Hepatocyte (in vitro differentiated cells): ENCODE measurements around the gene SPEG. TPM values are rescaled to one million over a fixed set of nuclear protein-coding genes. Genes with fewer than 3 reads are reported as not detected.
A peak's percentile ranks its signal among the peaks of the same experiment; 100 is the strongest.

ENCODE experiments used
- DNase-seq: peaks from one replicate; pipeline ENCODE4 v3.0.0-alpha.2; 2016; ENCODE audit warnings: low spot score
- H2AFZ ChIP-seq: fragments of 200-600 bp; sonication (generic); 2 replicates; pipeline ENCODE4 v1.6.0; 2016; ENCODE audit warnings: antibody characterized with exemption, mild to moderate bottlenecking
- H3K27ac ChIP-seq: fragments of 200-600 bp; sonication (generic); 2 replicates; pipeline ENCODE4 v1.5.1; 2016; ENCODE audit warnings: mild to moderate bottlenecking
- H3K27me3 ChIP-seq: fragments of 200-600 bp; sonication (generic); 2 replicates; pipeline ENCODE4 v1.6.1; 2016
- H3K36me3 ChIP-seq: fragments of 200-600 bp; sonication (generic); replicated peaks from 2 replicates; pipeline ENCODE4 v1.5.1; 2016; ENCODE audit warnings: low read depth; ENCODE audit not compliant: insufficient read depth
- H3K4me1 ChIP-seq: fragments of 200-600 bp; sonication (generic); 2 replicates; pipeline ENCODE4 v1.5.1; 2016; ENCODE audit warnings: mild to moderate bottlenecking, moderate library complexity; ENCODE audit not compliant: insufficient read depth
- H3K4me2 ChIP-seq: fragments of 200-600 bp; sonication (generic); 2 replicates; pipeline ENCODE4 v1.6.0; 2016
- H3K4me3 ChIP-seq: fragments of 200-600 bp; sonication (generic); 2 replicates; pipeline ENCODE4 v1.5.1; 2016; ENCODE audit warnings: mild to moderate bottlenecking
- H3K79me2 ChIP-seq: fragments of 200-600 bp; sonication (generic); 2 replicates; pipeline ENCODE4 v1.6.0; 2017; ENCODE audit warnings: mild to moderate bottlenecking
- H3K9me2 ChIP-seq: fragments of 200-600 bp; sonication (generic); replicated peaks from 2 replicates; pipeline ENCODE4 v1.6.0; 2017; ENCODE audit warnings: mild to moderate bottlenecking; ENCODE audit not compliant: insufficient read depth
- H3K9me3 ChIP-seq: fragments of 200-600 bp; sonication (generic); 2 replicates; pipeline ENCODE4 v1.5.1; 2016; ENCODE audit warnings: low read depth, mild to moderate bottlenecking
- H4K20me1 ChIP-seq: fragments of 200-600 bp; sonication (generic); 2 replicates; pipeline ENCODE4 v1.6.0; 2016; ENCODE audit warnings: mild to moderate bottlenecking; ENCODE audit not compliant: insufficient read depth, poor library complexity, severe bottlenecking
- EZH2 ChIP-seq: fragments of 200-600 bp; sonication (generic); IDR thresholded peaks from 2 replicates; pipeline ENCODE4 v1.6.1; 2016; ENCODE audit warnings: antibody characterized with exemption, mild to moderate bottlenecking, borderline replicate concordance
- EZH2phosphoT487 ChIP-seq: fragments of 200-600 bp; sonication (generic); IDR thresholded peaks from one replicate; pipeline ENCODE4 v1.6.1; 2018; ENCODE audit warnings: antibody characterized with exemption, mild to moderate bottlenecking, low read depth, moderate library complexity; ENCODE audit not compliant: unreplicated experiment, severe bottlenecking
- WGBS: methylation state at CpG from one replicate; pipeline ENCODE4 v1.1.6; 2016; ENCODE audit warnings: low lambda C conversion rate; ENCODE audit errors: missing lambda C conversion rate; 5-methylcytosine and 5-hydroxymethylcytosine counted together
- polyA plus RNA-seq: library from polyadenylated mRNA; unstranded; fragments of >200 nt; fragmentation: Nextera tagmentation; extraction: Ambion mirVana; gene quantifications from 2 replicates; pipeline ENCODE4 v1.2.1, GENCODE V29; 2016
- total RNA-seq: library from RNA; depleted of rRNA; stranded (reverse); fragments of >200 nt; gene quantifications from 2 replicates; pipeline ENCODE4 v1.2.3, GENCODE V29; 2014
- TF ChIP-seq, protein P1 (sequence below): fragments of 200-600 bp; sonication (generic); IDR thresholded peaks from 2 replicates; pipeline ENCODE4 v1.5.1; 2016; ENCODE audit warnings: antibody characterized with exemption, mild to moderate bottlenecking; ENCODE audit not compliant: poor library complexity

Gene SPEG
- total and polyA plus RNA-seq, 2 experiments from 2014 or later = 21.6 to 40.0 TPM

DNA sequence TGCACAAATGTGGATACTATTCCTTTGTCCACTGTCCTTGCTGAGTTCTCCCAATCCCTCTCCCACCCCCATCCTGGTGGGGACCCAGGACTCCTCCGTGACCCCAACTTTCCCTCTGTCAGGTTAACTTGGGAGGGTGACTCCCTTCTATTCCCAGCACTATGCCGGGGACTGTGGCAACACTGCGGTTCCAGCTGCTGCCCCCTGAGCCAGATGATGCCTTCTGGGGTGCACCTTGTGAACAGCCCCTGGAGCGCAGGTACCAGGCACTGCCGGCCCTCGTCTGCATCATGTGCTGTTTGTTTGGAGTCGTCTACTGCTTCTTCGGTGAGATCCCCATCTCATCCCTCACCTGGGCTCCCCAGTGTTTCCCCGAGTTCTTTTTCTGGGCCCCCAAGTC, 109.9 kb downstream of the SPEG start:
- DNase-seq = no peak
- peak overlapping the region; percentile 89 for H3K4me2 ChIP-seq
- no peaks in the 10 kb centered on the region for H3K9me2 ChIP-seq
- WGBS = 54% methylated on average over 9 of the region's 9 CpGs
- H2AFZ ChIP-seq = peak overlapping the region; percentile 16
- H3K9me3 ChIP-seq = no peaks in the 10 kb centered on the region
- peak overlapping the region; percentile 77 for H3K27ac ChIP-seq
- H3K27me3 ChIP-seq = no peaks in the 10 kb centered on the region
- H3K4me3 ChIP-seq = peak overlapping the region; percentile 51
- H4K20me1 ChIP-seq = peaks cover 12% of the 10 kb centered on the region
- peaks cover 12% of the 10 kb centered on the region for H3K4me1 ChIP-seq
- TF ChIP-seq EZH2phosphoT487 (no peak), EZH2 (no peak)
- TF ChIP-seq, protein P1, sequence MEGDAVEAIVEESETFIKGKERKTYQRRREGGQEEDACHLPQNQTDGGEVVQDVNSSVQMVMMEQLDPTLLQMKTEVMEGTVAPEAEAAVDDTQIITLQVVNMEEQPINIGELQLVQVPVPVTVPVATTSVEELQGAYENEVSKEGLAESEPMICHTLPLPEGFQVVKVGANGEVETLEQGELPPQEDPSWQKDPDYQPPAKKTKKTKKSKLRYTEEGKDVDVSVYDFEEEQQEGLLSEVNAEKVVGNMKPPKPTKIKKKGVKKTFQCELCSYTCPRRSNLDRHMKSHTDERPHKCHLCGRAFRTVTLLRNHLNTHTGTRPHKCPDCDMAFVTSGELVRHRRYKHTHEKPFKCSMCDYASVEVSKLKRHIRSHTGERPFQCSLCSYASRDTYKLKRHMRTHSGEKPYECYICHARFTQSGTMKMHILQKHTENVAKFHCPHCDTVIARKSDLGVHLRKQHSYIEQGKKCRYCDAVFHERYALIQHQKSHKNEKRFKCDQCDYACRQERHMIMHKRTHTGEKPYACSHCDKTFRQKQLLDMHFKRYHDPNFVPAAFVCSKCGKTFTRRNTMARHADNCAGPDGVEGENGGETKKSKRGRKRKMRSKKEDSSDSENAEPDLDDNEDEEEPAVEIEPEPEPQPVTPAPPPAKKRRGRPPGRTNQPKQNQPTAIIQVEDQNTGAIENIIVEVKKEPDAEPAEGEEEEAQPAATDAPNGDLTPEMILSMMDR = no peak
- no peaks in the 10 kb centered on the region for H3K36me3 ChIP-seq
- H3K79me2 ChIP-seq = peaks cover 16% of the 10 kb centered on the region

DNA sequence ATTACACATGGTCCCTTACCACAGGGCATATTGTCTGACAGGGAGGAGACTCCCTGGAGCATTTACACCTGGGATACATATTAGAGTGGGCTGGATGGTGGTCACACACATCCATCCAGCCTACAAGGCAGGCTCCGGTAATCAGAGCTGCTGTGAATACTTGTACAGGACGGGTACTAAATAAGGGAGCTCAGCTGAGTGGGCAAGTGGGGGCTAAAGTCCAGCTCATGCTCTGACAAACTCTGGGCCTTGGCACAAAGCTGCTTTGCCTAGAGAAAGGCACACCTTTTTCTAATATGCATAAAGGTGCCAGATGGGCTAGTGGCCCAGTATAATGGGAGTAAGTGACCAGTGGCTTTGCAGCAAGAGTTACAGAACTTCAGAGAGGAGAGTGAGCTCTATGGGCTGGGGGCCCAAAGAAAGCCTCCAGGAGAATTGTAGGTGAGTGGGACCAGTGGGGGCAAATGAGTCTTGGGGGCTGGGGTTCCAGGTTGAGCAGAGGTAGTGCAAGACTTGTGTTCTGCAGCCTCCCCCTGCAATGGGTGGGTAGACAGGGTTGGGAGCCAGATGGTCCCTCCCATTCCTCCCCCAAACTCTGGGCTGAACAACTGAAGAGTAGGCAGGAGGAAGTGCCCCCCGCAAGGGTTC, 110.8 kb downstream of the SPEG start:
- H2AFZ ChIP-seq = no peak overlapping the region
- H3K36me3 ChIP-seq = no peaks in the 10 kb centered on the region
- peaks cover 12% of the 10 kb centered on the region for H3K4me1 ChIP-seq
- no peaks in the 10 kb centered on the region for H3K9me2 ChIP-seq
- TF ChIP-seq EZH2phosphoT487 (no peak), EZH2 (no peak)
- TF ChIP-seq, protein P1 = no peak
- H3K79me2 ChIP-seq = peaks cover 16% of the 10 kb centered on the region
- H3K27ac ChIP-seq = no peak overlapping the region
- H3K9me3 ChIP-seq = no peaks in the 10 kb centered on the region
- H4K20me1 ChIP-seq = peaks cover 12% of the 10 kb centered on the region
- 85% methylated on average over 3 of the region's 3 CpGs for WGBS
- no peak overlapping the region for H3K4me2 ChIP-seq
- H3K27me3 ChIP-seq = no peaks in the 10 kb centered on the region
- DNase-seq = no peak
- H3K4me3 ChIP-seq = no peak overlapping the region

DNA sequence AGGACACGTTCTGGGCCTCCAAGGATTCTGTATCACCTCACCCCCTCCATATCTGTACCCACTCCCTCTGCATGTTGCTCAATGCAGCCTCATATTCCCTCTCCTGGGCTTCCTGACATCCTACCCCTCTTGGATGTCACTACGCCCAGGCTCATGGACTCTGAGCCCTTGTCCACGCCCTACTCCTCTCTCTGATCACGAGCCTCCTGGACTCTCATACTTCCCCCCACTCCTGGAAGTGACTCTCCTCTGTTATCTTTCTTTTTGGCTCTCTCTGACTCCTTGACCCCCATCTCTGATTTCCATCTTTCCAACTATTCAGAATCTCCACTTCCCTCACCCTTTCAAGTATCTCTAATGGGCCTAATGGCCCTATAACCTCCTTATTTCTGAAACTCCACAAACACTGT, 111.3 kb downstream of the SPEG start:
- Histone ChIP-seq H3K4me2 (no peak overlapping the region), H3K9me2 (no peaks in the 10 kb centered on the region), H3K4me3 (no peak overlapping the region), H4K20me1 (peaks cover 11% of the 10 kb centered on the region), H3K79me2 (peaks cover 14% of the 10 kb centered on the region), H3K9me3 (no peaks in the 10 kb centered on the region), H3K4me1 (peaks cover 12% of the 10 kb centered on the region), H2AFZ (no peak overlapping the region), H3K36me3 (no peaks in the 10 kb centered on the region), H3K27ac (no peak overlapping the region), H3K27me3 (peaks cover 4% of the 10 kb centered on the region)
- DNase-seq = peak; percentile 50
- TF ChIP-seq EZH2phosphoT487 (no peak), EZH2 (no peak)
- TF ChIP-seq, protein P1 = no peak
- 76% methylated on average over 4 of the region's 4 CpGs for WGBS
